Sigmoid colon (tissue), 3 donors: ENCODE measurements around the gene ENHO.

Experiments used
- POLR2A ChIP-seq, 2 donors: fragments of 450-650 bp; IDR thresholded peaks; one replicate each; pipeline ENCODE4 v1.6.1; 2016; ENCODE audit warnings: antibody characterized with exemption in 2 of 2, mild to moderate bottlenecking in 2 of 2, moderate library complexity in 2 of 2
- TF ChIP-seq, protein P1 (sequence below), 4 experiments: fragments of 450-650 bp in 3 of 4; fragments of 200-600 bp in 1 of 4; IDR thresholded peaks; one replicate each; pipeline ENCODE4 v1.5.1; 2016 to 2019; ENCODE audit warnings: antibody characterized with exemption in 4 of 4, mild to moderate bottlenecking in 3 of 4, moderate library complexity in 2 of 4

- TF ChIP-seq POLR2A (IDR thresholded peaks at IDR 0.05): no peak
- TF ChIP-seq, protein P1, sequence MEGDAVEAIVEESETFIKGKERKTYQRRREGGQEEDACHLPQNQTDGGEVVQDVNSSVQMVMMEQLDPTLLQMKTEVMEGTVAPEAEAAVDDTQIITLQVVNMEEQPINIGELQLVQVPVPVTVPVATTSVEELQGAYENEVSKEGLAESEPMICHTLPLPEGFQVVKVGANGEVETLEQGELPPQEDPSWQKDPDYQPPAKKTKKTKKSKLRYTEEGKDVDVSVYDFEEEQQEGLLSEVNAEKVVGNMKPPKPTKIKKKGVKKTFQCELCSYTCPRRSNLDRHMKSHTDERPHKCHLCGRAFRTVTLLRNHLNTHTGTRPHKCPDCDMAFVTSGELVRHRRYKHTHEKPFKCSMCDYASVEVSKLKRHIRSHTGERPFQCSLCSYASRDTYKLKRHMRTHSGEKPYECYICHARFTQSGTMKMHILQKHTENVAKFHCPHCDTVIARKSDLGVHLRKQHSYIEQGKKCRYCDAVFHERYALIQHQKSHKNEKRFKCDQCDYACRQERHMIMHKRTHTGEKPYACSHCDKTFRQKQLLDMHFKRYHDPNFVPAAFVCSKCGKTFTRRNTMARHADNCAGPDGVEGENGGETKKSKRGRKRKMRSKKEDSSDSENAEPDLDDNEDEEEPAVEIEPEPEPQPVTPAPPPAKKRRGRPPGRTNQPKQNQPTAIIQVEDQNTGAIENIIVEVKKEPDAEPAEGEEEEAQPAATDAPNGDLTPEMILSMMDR (IDR thresholded peaks at IDR 0.05): no peak
Measured at GRCh38 chr9:34490360-34490759, 32.4 kb downstream of the ENHO start.
